ENCODE results near the gene GGT7.

- no peak for TF ChIP-seq CTCF (IDR thresholded peaks at IDR 0.05)
- TF ChIP-seq NFE2L1 (CRISPR knock-in tag; IDR thresholded peaks at IDR 0.05), result no peak
- TF ChIP-seq SMAD3 (CRISPR knock-in tag; IDR thresholded peaks at IDR 0.05; ENCODE audit: borderline replicate concordance), result no peak
- TF ChIP-seq ZBTB21 (CRISPR knock-in tag; IDR thresholded peaks at IDR 0.05; ENCODE audit: borderline replicate concordance), result no peak
- no peak for TF ChIP-seq ATF6 (CRISPR knock-in tag; IDR thresholded peaks at IDR 0.05)
- no peak for TF ChIP-seq ZNF219 (CRISPR knock-in tag; IDR thresholded peaks at IDR 0.05; ENCODE audit: borderline replicate concordance)
- TF ChIP-seq ETV6 (CRISPR knock-in tag; IDR thresholded peaks at IDR 0.05), result no peak
- no peak for TF ChIP-seq MAX (CRISPR knock-in tag; IDR thresholded peaks at IDR 0.05)
Measured at GRCh38 chr20:34873583-34874093, 982 bp upstream of the GGT7 start.
